GM19438 (cell line): Measurements from ENCODE around the gene CDC42EP3.
A peak's percentile ranks its signal among the peaks of the same experiment; 100 is the strongest.

Experiments
- ATAC-seq: cut with Tn5 transposase; IDR thresholded peaks from one replicate; pipeline ENCODE4 v1.9.1; 2021; ENCODE audit warnings: low read depth; ENCODE audit not compliant: unreplicated experiment

The CDC42EP3 gene

GRCh38 chr2:37619959-37620300 lies 51.5 kb downstream of the CDC42EP3 start:
- ATAC-seq: no peak

- no peak for ATAC-seq
Observed at GRCh38 chr2:37619230-37619958, 52.0 kb downstream of the CDC42EP3 start.

GRCh38 chr2:37618326-37618725 lies 53.1 kb downstream of the CDC42EP3 start:
- no peak for ATAC-seq

- ATAC-seq: peak; percentile 2
Observed at GRCh38 chr2:37617119-37617892, 54.1 kb downstream of the CDC42EP3 start.

GRCh38 chr2:37616677-37617005 lies 54.8 kb downstream of the CDC42EP3 start:
- ATAC-seq: peak; percentile 72

- ATAC-seq: no peak
Observed at GRCh38 chr2:37615804-37616676, 55.4 kb downstream of the CDC42EP3 start.

- ATAC-seq: no peak
Observed at GRCh38 chr2:37614061-37614738, 57.2 kb downstream of the CDC42EP3 start.

- ATAC-seq: no peak
Observed at GRCh38 chr2:37612382-37612781, 59.1 kb downstream of the CDC42EP3 start.

GRCh38 chr2:37610638-37611289 lies 60.7 kb downstream of the CDC42EP3 start:
- no peak for ATAC-seq

- ATAC-seq: no peak
Observed at GRCh38 chr2:37609782-37610181, 61.7 kb downstream of the CDC42EP3 start.

- no peak for ATAC-seq
Observed at GRCh38 chr2:37604716-37605115, 66.7 kb downstream of the CDC42EP3 start.

- ATAC-seq: no peak
Observed at GRCh38 chr2:37602702-37603101, 68.7 kb downstream of the CDC42EP3 start.

GRCh38 chr2:37602040-37602439 lies 69.4 kb downstream of the CDC42EP3 start:
- no peak for ATAC-seq

GRCh38 chr2:37601569-37601968 lies 69.9 kb downstream of the CDC42EP3 start:
- no peak for ATAC-seq

GRCh38 chr2:37600735-37601134 lies 70.7 kb downstream of the CDC42EP3 start:
- ATAC-seq: no peak

- ATAC-seq: no peak
Observed at GRCh38 chr2:37599688-37600525, 71.5 kb downstream of the CDC42EP3 start.

- no peak for ATAC-seq
Observed at GRCh38 chr2:37593694-37594093, 77.7 kb downstream of the CDC42EP3 start.

GRCh38 chr2:37593024-37593423 lies 78.4 kb downstream of the CDC42EP3 start:
- ATAC-seq: no peak
